ENCODE data around the gene TMOD1.
"Not testable (repeated sequence)": the region's sequence is repeated elsewhere in the genome, so short reads cannot be mapped to it uniquely, and the experiment has no call there.

Gene TMOD1

DNA sequence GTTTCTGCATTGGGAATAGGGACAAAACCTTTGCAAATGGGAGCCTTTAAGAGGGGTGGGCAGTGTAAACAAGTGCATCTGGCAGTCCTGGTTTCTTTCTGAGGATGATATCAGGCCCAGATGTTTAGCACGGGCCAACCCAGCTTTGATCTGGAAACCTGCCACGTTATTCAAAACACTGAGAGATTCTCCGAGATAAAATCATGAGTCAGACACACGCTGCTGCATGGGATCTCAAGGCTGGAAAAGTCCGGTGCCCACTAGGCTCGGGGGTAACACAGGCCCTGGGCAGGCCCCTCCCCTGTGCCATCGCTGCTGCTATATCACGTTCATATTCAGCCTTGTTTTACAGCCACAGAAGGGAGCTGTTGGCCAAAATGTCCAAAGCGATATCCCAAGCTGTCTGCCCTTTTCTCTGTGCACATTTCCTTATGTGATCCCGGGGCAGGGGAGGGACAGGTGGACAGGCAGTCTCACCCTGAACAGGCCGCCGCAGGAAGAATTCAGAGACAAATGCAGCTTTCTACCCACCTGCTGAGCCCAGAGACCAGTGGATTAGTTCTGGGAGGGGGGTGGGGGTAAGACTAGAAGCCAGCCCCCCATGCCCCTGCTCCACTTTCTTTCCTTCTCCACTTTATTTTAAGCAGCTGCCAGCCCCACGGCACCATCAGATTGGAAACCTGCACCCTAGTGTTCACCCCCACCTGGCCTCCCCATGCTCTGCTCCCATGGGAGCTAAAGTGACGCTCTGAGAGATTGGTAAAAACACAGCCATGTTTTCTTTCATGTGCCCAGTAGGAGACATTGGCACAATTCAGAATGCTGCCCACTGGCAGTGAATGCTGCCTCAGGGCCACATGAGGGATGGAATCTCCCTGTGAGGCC lies 63.1 kb downstream of the TMOD1 start:
- DNase-seq (ENCODE audit: low read depth in 3 of 3, low spot score in 1 of 3) = no peak

DNA sequence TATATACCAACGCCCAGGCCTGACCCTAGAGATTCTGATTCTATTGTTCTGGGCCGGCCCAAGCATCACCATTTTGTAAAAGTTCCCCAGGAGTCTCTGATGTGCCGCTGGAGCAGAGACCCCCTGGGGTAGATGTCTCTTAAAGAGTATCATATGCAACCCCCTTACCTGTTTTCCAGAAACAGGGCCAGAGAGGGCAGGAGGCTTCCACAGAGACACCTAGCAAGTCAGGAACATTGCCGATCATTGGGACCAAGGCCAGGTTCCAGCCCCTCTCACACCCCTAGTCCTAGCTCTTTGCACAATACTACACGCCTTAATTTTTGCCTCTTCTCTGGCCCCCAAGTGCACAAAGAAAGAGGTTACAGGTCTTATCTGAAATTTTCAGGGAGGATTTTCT lies 63.8 kb downstream of the TMOD1 start:
- no peak for DNase-seq (ENCODE audit: low read depth in 3 of 3, low spot score in 1 of 3)

DNA sequence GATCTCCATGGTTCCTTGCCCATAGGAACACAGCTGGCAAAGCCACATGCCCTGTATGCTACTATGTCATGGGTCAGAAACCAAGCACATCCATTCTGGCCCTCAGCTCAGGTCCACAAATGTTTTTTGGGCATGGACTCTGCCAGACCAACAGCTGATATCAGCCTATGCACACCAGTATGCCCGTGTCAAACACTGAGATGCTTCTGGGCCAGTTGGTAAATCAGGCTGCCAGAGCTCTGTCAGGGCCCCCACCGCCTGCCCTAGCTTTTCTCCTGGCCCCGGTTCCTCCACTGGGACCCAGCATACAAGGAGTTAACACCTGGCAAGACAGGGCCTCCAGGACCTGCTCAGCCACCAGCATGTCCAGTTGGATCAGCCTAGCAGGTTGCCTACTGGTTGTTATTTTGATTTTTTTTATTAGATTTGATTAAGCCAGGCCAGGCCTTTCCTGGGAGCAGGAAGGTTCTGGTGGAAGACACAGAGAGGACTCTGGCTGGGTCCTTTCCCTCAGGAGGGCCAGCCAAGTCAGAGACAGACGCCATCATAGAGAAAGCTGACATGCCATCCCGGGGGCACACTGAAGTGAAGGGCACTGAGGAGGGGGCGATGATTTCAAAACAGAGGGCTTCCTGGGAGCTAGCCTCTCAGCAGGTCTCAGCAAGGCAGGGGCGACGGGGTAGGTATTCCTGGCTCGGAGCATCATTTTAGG lies 65.9 kb downstream of the TMOD1 start:
- DNase-seq (ENCODE audit: low read depth in 3 of 3, low spot score in 1 of 3) = no peak

DNA sequence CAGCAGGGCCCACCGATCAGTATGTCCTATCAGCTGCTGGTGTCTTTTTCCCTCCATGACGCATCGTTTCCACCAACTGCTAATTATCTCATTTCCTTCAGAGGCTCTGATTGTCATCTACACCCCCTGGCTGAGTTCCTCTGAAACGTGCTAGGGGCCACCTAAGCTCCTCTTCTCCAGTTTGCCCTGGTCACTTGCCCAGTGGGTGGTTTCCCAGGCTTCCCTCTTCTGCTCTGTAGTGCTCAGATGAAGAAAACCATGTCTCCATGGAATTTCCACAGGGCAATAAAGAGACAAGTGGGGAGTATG lies 66.4 kb downstream of the TMOD1 start:
- no peak for DNase-seq (ENCODE audit: low read depth in 3 of 3, low spot score in 1 of 3)

DNA sequence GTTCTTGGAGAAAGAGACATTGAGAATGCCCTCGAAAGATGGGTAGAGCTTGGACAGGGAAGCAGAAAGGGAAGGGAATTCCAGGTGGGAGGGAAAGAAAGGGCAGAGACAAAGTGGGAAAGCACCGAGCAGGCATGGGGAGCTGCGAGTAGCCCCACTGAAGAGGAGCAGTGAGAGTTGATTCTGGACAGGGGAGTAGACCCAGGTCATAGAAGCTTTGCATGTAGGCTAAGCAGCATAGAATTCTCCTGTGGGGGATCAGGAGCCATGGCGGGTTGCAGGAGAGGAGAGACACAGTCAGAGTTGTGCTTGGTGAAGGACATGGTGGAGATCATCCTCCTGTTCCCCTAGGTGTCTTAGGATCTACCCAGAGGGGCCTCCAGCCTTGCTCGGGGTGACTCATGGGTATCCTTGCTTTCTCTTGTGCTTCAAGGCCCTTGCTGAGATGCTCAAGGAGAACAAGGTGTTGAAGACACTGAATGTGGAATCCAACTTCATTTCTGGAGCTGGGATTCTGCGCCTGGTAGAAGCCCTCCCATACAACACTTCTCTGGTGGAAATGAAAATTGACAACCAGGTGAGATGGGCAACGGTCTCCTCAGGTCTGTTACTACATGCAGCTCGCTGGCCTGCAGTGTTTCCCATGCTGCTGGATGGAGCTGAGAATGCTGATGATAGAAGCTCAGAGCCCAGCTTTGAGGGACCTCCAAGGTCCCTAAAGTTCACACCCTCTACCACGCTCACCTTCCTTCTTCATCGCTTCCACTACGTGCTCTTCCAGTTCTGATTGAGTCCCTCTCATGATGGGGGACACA lies 67.2 kb downstream of the TMOD1 start:
- no peak for DNase-seq (ENCODE audit: low read depth in 3 of 3, low spot score in 1 of 3)

DNA sequence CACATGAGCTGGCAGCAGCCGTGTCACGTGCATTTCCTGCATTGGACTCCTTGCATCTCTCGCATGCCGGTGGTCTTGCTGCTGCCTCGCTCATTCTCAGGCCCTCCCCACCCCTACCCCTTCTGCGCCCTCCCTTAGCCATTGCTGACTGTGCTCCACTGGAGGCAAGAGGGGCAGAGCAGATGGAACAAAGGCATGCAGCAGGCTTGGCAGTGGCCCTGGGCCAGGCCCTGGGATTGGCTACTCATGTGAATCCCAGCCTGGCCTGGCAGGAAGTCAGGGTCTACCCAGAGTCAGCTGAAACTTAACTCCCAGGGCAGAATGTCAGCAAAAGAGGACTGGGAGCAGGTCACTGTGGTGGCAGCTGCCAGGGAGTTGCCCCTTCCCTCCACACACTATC lies 69.4 kb downstream of the TMOD1 start:
- DNase-seq (ENCODE audit: low read depth in 3 of 3, low spot score in 1 of 3) = no peak

DNA sequence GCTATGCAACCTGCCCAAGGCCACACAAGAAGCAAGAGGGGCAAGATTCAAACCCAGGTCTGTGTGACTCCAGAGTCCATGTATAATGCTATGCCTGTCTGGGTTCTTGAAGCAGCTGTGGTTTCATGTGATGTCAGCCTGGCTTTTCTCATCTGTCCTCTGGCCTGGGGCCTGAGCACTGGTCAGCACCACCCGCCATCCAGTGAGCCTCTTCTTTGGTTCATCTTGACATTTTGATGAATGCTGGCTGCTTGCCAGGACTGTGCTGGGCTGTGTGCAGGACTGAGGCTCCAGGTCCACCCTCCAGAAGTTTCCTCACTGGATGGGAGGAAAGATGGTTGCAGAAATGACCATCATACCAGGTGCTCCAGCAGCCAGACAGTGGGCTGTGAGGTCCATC lies 70.2 kb downstream of the TMOD1 start:
- DNase-seq (ENCODE audit: low read depth in 3 of 3, low spot score in 1 of 3) = no peak

DNA sequence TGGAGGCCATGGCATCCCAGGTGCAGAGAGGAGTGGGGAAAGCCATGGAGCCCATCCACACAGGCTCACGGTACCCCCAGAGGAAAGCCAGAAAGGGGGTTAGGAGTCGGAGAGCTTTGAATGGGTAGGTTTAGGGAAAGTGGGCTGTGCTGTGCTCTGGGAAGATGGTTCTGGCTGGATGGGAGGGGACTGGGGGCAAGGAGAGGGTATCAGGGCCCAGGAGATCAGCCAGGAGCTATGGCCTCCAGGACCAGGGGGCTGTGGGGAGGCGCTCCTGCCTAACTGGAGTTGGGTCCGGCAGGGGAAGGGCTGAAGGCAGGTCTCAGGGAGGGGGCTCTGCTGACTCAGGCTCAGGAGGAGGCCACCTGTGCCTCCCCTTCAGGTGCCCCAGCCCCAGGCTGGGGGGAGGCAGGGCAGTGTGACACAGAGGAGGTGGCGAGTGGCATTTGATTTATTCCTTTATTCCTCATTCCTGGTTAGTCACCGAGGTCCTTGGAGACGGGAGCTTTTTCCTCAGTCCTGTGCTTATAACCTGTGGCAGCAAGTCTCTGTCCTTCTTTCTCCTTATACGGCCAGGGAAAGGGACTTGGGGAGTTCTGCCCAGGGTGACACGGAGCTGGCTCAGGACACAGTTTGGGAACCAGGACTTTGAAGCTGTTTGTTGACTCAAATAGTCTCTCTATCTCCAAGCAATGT lies 70.9 kb downstream of the TMOD1 start:
- DNase-seq (ENCODE audit: low read depth in 3 of 3, low spot score in 1 of 3) = no peak

DNA sequence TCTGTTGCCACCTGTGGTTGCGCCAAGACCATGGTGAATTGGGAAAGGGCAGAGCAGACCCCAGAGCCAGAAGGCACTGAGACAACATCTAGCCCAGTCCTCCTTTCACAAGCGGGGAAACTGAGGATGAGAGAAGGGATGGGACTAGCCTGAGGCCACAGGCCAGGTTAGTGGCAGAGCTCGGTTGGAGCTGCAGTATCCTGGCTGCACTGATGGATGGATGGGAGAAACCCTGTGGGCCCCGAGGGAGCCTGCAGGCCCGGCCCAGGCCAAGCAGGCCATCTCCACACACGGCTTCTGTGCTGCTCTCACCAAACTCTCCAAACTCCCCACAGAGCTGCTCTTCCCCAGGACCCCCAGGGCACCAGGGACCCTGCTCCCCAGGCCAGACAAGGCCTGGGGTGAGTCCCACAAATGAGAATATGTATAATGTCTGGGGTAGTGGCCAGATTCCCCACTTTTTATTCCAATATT lies 71.5 kb downstream of the TMOD1 start:
- no peak for DNase-seq (ENCODE audit: low read depth in 3 of 3, low spot score in 1 of 3)

DNA sequence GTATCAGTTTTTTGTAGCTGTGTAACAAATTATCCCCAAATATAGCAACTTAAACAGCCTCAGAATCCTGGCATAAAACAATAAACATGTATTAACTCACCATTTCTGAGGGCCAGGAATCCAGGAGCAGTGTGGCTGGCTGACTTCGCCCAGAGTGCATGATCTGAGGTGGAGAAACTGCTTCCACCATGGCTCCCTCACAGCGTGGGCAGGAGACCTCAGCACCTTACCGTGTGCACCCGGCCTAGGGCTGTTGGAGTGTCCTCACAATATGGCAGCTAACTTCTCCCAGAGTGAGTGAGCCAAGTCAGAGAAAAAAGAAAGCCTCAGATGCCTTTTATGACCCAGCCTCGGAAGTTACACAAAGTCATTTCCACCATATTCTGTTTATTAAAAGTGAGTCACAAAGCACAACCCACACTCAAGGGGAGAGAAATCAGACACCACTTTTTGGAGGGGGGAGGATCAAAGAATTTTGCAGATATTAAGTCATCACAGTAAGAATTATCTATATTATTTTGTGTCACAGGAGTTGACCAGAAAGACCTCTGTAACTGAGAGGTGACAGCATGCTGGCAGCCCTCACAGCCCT lies 72.1 kb downstream of the TMOD1 start:
- DNase-seq (ENCODE audit: low read depth in 3 of 3, low spot score in 1 of 3) = no peak

DNA sequence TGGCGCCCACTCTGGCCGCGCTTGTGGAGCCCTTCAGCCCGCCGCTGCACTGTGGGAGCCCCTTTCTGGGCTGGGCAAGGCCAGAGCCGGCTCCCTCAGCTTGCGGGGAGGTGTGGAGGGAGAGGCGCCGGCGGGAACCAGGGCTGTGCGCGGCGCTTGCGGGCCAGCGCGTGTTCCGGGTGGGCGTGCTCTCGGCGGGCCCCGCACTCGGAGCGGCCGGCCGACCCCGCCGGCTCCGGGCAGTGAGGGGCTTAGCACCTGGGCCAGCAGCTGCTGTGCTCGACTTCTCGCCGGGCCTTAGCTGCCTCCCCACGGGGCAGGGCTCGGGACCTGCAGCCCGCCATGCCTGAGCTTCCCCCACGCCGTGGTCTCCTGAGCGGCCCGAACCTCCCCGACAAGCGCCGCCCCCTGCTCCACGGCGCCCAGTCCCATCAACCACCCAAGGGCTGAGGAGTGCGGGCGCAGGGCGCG lies 72.7 kb downstream of the TMOD1 start:
- not testable (repeated sequence) for DNase-seq (ENCODE audit: low read depth in 3 of 3, low spot score in 1 of 3)

DNA sequence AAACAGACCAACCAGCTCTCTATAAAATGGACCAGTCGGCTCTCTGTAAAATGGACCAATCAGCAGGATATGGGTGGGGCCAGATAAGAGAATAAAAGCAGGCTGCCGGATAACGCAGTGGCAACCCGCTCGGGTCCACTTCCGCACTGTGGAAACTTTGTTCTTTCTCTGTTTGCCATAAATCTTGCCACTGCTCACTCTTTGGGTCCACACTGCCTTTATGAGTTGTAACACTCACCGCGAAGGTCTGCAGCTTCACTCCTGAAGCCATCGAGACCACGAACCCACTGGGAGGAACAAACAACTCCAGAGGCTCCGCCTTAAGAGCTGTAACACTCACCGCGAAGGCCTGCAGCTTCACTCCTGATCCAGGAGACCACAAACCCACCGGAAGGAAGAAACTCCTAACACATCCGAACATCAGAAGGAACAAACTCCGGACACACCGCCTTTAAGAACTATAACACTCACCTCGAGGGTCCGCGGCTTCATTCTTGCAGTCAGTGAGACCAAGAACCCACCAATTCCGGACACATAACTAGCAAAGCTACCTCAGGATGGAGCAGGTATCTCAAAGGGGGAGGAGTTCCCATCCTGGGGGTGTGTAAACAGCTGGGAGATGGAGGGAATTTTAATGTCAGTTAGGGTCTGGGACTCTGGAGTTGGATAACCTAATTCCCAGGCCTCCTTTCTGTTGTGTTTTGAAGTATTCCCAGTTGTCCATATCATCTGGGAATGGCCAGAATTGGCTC lies 73.6 kb downstream of the TMOD1 start:
- DNase-seq (ENCODE audit: low read depth in 3 of 3, low spot score in 1 of 3) = peak in 1 of 3 donors; percentile 13

DNA sequence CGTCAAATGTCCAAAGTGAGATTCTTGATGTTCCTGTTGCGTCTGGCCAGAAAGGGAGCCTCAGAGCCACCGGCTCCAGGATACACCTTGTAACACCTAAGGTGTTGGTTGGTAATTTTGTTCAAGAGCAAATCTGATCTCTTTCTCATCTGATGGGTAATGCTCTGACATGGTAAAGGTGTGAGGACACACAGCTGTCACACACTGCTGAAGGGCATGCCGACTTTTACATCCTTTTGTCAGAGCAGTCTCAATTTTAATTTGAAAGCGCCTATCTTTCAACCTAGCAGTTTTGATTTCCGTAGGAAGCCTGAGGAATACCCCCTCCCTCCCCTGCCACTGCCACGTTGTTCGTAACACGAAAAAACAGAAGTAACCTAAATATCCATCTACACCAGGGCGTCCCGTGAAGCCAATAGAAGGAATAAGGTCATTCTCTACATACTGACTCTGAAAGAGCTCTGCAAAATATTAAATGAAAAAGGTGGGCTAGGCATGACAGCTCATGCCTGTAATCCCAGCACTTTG lies 74.3 kb downstream of the TMOD1 start:
- DNase-seq (ENCODE audit: low read depth in 3 of 3, low spot score in 1 of 3) = no peak

DNA sequence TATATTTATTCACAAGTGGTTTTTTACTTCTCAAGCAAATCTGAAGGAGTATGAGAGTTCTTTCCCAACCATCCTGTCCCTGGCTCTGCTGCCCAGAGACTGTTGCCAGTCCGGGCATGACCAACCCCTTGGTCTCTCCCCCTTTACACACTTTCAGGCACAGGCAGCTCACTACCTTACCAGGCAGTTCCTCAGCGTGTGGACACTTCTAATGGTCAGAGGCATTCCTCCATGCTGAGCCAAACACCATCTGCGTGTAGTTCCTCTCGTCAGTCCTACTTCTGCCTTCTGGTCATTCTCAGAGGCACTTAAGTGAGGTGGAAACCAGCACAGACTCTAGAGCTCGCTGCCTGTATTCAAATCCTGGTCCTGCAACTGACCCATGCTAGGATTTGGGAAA lies 75.6 kb downstream of the TMOD1 start:
- no peak for DNase-seq (ENCODE audit: low read depth in 3 of 3, low spot score in 1 of 3)

DNA sequence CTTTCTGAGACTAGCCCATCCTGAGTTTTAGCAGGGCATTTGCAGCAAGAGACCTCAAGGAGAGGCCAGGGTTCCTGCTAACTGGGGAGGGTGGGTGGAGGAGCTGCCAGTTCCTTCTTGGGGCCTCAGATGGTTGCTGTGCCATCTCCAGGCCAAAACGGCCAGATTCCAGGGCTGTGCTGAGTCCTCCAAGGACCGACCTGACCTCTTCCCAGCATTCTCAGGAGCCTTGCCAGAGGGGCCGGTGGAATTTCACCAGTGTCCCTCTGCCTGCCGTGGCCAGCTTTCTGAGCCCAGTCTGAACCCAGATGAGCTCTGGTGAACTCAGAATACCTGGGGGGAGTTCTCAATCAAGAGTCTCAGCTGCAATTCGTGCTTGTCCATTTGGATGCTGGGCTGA lies 77.4 kb downstream of the TMOD1 start:
- no peak for DNase-seq (ENCODE audit: low read depth in 3 of 3, low spot score in 1 of 3)

DNA sequence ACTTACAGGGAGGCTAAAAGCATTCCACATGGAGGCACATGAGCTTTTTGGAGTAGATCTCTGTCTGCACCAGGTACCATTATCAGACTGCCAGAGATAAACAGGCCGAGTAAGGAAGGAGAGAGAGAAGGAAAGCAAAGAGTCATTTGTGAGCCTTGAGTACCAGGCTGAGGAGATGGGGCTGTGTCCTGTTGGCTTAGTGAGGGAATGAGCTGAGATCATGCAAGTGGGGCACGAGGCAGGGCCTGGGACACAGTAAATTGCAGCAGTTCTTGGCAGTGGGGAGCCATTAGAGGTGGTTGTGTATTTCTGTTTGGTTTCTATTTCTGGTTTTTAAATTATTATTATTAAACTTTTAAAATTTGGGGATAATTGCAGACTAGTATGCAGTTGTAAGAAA lies 78.4 kb downstream of the TMOD1 start:
- DNase-seq (ENCODE audit: low read depth in 3 of 3, low spot score in 1 of 3) = no peak

DNA sequence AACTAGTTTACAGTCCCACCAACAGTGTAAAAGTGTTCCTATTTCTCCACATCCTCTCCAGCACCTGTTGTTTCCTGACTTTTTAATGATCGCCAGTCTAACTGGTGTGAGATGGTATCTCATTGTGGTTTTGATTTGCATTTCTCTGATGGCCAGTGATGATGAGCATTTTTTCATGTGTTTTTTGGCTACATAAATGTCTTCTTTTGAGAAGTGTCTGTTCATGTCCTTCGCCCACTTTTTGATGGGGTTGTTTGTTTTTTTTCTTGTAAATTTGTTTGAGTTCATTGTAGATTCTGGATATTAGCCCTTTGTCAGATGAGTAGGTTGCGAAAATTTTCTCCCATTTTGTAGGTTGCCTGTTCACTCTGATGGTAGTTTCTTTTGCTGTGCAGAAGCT lies 80.1 kb downstream of the TMOD1 start:
- not testable (repeated sequence) for DNase-seq (ENCODE audit: low read depth in 3 of 3, low spot score in 1 of 3)

DNA sequence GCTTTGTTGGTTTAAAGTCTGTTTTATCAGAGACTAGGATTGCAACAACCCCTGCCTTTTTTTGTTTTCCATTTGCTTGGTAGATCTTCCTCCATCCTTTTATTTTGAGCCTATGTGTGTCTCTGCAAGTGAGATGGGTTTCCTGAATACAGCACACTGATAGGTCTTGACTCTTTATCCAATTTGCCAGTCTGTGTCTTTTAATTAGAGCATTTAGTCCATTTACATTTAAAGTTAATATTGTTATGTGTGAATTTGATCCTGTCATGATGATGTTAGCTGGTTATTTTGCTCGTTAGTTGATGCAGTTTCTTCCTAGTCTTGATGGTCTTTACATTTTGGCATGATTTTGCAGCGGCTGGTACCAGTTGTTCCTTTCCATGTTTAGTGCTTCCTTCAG lies 83.3 kb downstream of the TMOD1 start:
- not testable (repeated sequence) for DNase-seq (ENCODE audit: low read depth in 3 of 3, low spot score in 1 of 3)

DNA sequence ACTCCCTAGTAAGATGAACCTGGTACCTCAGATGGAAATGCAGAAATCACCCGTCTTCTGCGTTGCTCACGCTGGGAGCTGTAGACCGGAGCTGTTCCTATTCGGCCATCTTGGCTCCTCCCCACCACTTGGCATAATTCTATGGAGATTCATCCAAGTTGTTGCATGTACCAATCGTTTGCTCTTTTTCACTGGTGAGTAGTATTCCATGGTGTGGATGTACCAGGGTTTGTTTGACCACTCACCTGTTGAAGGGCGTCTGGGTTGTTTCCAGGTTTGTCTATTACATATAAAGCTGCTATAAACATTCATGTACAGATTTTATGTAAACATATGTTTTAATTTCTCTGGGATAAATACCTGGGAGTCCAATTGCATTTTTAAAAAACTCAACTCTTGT lies 85.4 kb downstream of the TMOD1 start:
- not testable (repeated sequence) for DNase-seq (ENCODE audit: low read depth in 3 of 3, low spot score in 1 of 3)

DNA sequence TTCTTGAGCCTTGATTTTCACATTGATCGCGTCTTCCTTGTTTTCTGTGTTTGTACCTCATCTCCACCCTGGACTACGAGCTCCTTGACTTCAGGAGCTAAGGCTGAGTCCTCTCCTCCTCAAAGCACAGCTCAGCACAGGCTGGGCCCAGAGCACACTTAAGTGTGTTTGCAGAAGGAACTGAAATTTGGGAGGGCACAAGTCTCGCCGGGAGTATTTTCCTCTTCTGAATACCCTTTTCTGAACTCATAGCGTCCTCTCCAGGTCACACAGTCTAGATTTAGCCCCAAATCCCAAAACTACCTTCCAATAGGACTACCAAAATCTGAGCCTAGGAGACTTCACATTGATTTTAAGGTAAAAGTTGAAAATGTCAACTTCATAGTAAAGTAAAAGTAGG lies 90.1 kb downstream of the TMOD1 start:
- no peak for DNase-seq (ENCODE audit: low read depth in 3 of 3, low spot score in 1 of 3)
